Kidney (tissue), 14 donors: Measurements from ENCODE around the gene ECE1. TPM values are rescaled to one million over a fixed set of nuclear protein-coding genes. Genes with fewer than 3 reads are reported as not detected.
"Not testable (repeated sequence)": the region's sequence is repeated elsewhere in the genome, so short reads cannot be mapped to it uniquely, and the experiment has no call there.

ENCODE experiments used
- DNase-seq, 5 donors: peaks; one replicate each; pipeline ENCODE4 v3.0.0-alpha.2; 2013 to 2020
- FAIRE-seq: peaks from 2 replicates; lab custom pipeline; 2012; peaks lifted over from hg19 to GRCh38; lab: Jason Lieb, UNC
- H3K27ac ChIP-seq, 2 donors: one replicate each; pipeline ENCODE4 v1.7.0; 2013; ENCODE audit warnings: low read depth in 2 of 2, low read length in 2 of 2, inconsistent platforms in 1 of 2
- H3K27me3 ChIP-seq: one replicate; pipeline ENCODE4 v1.7.1; 2013; ENCODE audit warnings: low read length, inconsistent platforms; ENCODE audit not compliant: control insufficient read depth, insufficient read depth
- H3K36me3 ChIP-seq, 3 donors: one replicate each; pipeline versions ENCODE4 v1.7.0 to v1.7.1; 2013; ENCODE audit warnings: low read length in 3 of 3, control low read depth in 1 of 3, inconsistent platforms in 1 of 3; ENCODE audit not compliant: insufficient read depth in 3 of 3, control insufficient read depth in 2 of 3
- H3K4me1 ChIP-seq, 3 donors: one replicate each; pipeline versions ENCODE4 v1.7.0 to v1.7.1; 2013; ENCODE audit warnings: low read length in 3 of 3, inconsistent platforms in 1 of 3, low read depth in 1 of 3; ENCODE audit not compliant: control insufficient read depth in 2 of 3, insufficient read depth in 2 of 3
- H3K4me3 ChIP-seq, 3 donors: one replicate each; pipeline versions ENCODE4 v1.7.0 to v1.8.1; 2013; ENCODE audit warnings: low read length in 3 of 3, control low read depth in 1 of 3, inconsistent platforms in 1 of 3
- H3K9ac ChIP-seq, 3 donors: one replicate each; pipeline versions ENCODE4 v1.7.0 to v1.7.1; 2013; ENCODE audit warnings: low read length in 3 of 3, control low read depth in 1 of 3, inconsistent platforms in 1 of 3
- H3K9me3 ChIP-seq, 3 donors: one replicate each; pipeline versions ENCODE4 v1.7.0 to v1.7.1; 2013; ENCODE audit warnings: low read length in 3 of 3, control low read depth in 1 of 3, inconsistent platforms in 1 of 3; ENCODE audit not compliant: control insufficient read depth in 2 of 3, insufficient read depth in 1 of 3
- CTCF ChIP-seq: IDR thresholded peaks from 3 replicates; pipeline ENCODE4 v1.5.1; 2012; ENCODE audit warnings: mild to moderate bottlenecking, moderate library complexity, borderline replicate concordance; ENCODE audit not compliant: insufficient read depth; ENCODE audit errors: extremely low read depth
- intact Hi-C: fragments of 100-400 bp; cut with DNase I; formaldehyde crosslinking; loops from one replicate; pipeline ENCODE4 v1.11.1; 2022
- polyA plus RNA-seq: library from polyadenylated mRNA; stranded (reverse); fragments of 350-450 nt; fragmentation: Illumina TruSeq; extraction: RNeasy Lipid Tissue Mini Kit (QIAGEN cat#74804); gene quantifications from one replicate; pipeline ENCODE4 v1.2.3, GENCODE V29; 2014; ENCODE audit warnings: low read depth, low replicate concordance; ENCODE audit not compliant: insufficient read depth
- total RNA-seq: library from RNA; stranded (reverse); fragmentation: NEBNext Ultra II Directional; extraction: Animal tissue kit (Norgen Biotek cat#: 25700); gene quantifications from one replicate; pipeline ENCODE4 v1.2.1, GENCODE V29; 2021
- donor health status: control.
- donor health status: control.
- donor health status: control.
- donor health status: control.
- donor health status: control.
- donor health status: DM: yes; HTN: yes; CAD: no.
- donor health status: Normal renal cell carcinoma (clear cell type).

Gene ECE1
- total and polyA plus RNA-seq, 2 donors from 2014 or later = 30.8 to 128 TPM

- Histone ChIP-seq H3K27ac (peak overlapping the region in 1 of 2 donors; percentile 78), H3K4me1 (peaks cover 4 to 14% (median 5%) of the 10 kb centered on the region in 3 donors), H3K9ac (peak overlapping the region; percentile 43 to 89 (median 58)), H3K27me3 (no peaks in the 10 kb centered on the region), H3K36me3 (no peaks in the 10 kb centered on the region), H3K4me3 (peak overlapping the region; percentile 71 to 86 (median 78)), H3K9me3 (no peaks in the 10 kb centered on the region)
- TF ChIP-seq CTCF = no peak
- intact Hi-C loops = no loop called here
- FAIRE-seq (no peak), DNase-seq (no peak)
These were observed 115.5 kb downstream of the ECE1 start for GRCh38 chr1:21174654-21175323.

GRCh38 chr1:21174230-21174629 is 116.0 kb downstream of the ECE1 start:
- TF ChIP-seq CTCF = no peak
- FAIRE-seq (no peak), DNase-seq (no peak)
- Histone ChIP-seq H3K4me1 (peaks cover 4 to 14% (median 5%) of the 10 kb centered on the region in 3 donors), H3K36me3 (no peaks in the 10 kb centered on the region), H3K9me3 (no peaks in the 10 kb centered on the region), H3K27me3 (no peaks in the 10 kb centered on the region), H3K9ac (peak overlapping the region in 1 of 3 donors; percentile 43), H3K27ac (peak overlapping the region in 1 of 2 donors; percentile 78), H3K4me3 (peak overlapping the region; percentile 71 to 86 (median 78))
- intact Hi-C loops = no loop called here

DNA sequence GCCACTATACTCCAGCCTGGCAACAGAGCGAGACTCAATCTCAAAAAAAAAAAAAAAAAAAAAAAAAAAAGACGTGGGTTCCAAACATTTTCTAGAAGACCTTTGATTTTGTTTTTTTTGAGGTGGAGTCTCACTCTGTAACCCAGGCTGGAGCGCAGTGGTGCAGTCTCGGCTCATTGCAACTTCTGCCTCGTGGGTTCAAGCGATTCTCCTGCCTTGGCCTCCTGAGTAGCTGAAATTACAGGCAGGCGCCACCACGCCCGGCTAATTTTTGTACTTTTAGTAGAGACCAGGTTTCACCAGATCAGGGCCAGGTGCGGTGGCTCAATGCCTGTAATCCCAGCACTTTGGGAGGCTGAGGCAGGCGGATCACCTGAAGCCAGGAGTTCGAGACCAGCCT is 117.2 kb downstream of the ECE1 start:
- intact Hi-C loops, H3K36me3 ChIP-seq, H3K9me3 ChIP-seq, DNase-seq, H3K9ac ChIP-seq, H3K27ac ChIP-seq, H3K27me3 ChIP-seq, H3K4me3 ChIP-seq, FAIRE-seq: not testable (repeated sequence)
- H3K4me1 ChIP-seq = peaks cover 4 to 14% (median 5%) of the 10 kb centered on the region in 3 donors

GRCh38 chr1:21170837-21171236 is 119.4 kb downstream of the ECE1 start:
- peak in 3 of 5 donors; percentile 37 to 80 (median 79) for DNase-seq
- H3K27me3 ChIP-seq, H3K4me3 ChIP-seq, intact Hi-C loops, H3K9me3 ChIP-seq, FAIRE-seq, H3K9ac ChIP-seq, H3K27ac ChIP-seq, H3K36me3 ChIP-seq: not testable (repeated sequence)
- H3K4me1 ChIP-seq = peaks cover 4 to 14% (median 5%) of the 10 kb centered on the region in 3 donors
